Measurements from ENCODE around the gene TLX1.

Gene TLX1

DNA sequence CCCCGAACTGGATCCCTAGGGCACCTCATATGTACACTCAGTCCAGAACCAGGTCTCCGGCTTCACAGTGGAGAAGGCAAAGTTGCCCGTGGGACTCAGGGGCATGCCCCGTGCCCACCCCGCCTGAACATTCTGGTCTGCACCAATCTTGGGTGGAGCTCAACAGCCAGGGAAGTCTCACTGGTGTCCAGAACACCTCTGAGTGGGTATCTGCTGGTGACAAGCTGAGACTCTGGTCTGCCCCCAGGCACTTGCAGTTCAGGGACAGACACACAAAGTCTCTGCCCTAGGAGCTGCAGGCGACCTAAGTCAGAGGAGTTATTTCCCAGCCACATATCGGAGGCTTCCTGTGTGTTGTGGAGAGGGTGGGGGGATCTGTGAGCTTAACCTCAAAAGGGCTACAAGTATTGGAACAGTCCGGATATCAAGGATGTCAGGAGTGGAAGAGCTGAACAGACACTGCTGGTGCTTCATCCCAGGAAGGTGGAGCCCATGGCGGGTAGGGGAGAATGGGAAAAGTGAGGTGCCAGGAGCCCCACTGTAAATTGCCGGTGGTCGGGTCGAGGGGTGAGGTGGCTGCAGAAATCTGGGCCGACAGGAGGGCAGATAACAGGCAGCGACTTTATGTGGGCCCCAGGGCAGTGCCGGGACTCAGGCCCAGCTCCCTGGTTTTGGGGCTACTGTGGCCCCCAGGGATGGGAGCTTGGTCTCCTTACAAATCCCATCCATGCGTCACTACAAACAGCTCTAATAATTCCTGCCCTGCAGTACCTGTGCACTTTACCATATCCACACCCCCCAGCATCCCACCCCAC lies 8.6 kb upstream of the TLX1 start:
- Histone ChIP-seq H3K14ac (ENCODE audit: low read length) (no peak overlapping the region), H4K8ac (ENCODE audit: low read depth, low read length) (no peak overlapping the region), H2BK5ac (ENCODE audit: low read depth, low read length, poor library complexity) (no peak overlapping the region), H3K79me1 (ENCODE audit: low read length) (no peaks in the 10 kb centered on the region), H4K91ac (ENCODE audit: low read depth, low read length) (no peak overlapping the region), H3K4me3 (ENCODE audit: low read depth, low read length) (no peak overlapping the region), H3K9ac (ENCODE audit: low read length) (no peak overlapping the region), H3K4me2 (ENCODE audit: low read length) (no peak overlapping the region), H3K36me3 (ENCODE audit: control insufficient read depth in 1 of 2, insufficient read depth in 2 of 2, low read length in 2 of 2) (no peaks in the 10 kb centered on the region), H2AFZ (ENCODE audit: insufficient read depth, low read length, poor library complexity) (no peak overlapping the region), H3K18ac (ENCODE audit: low read length) (no peak overlapping the region), H3K9me3 (ENCODE audit: insufficient read depth, low read depth, low read length) (peaks cover 11% of the 10 kb centered on the region), H3K4ac (ENCODE audit: low read depth, low read length) (no peak overlapping the region), H3K23ac (ENCODE audit: low read length) (no peak overlapping the region), H3K27ac (ENCODE audit: low read depth, low read length) (no peak overlapping the region), H4K12ac (ENCODE audit: low read depth, low read length) (no peak overlapping the region), H3K27me3 (ENCODE audit: insufficient read depth, low read length) (peaks cover 72% of the 10 kb centered on the region), H2BK12ac (ENCODE audit: low read length) (no peak overlapping the region), H3K4me1 (ENCODE audit: control insufficient read depth in 1 of 2, insufficient read depth in 2 of 2, low read length in 2 of 2) (no peaks in the 10 kb centered on the region), H2BK120ac (ENCODE audit: insufficient read depth, low read length, poor library complexity) (no peak overlapping the region), H3K79me2 (ENCODE audit: control insufficient read depth, insufficient read depth, low read length, poor library complexity) (no peaks in the 10 kb centered on the region), H2AK5ac (ENCODE audit: low read length) (no peak overlapping the region)
- WGBS (ENCODE audit: extremely low coverage, insufficient coverage, insufficient read length), result no CpG with 5 or more reads among the region's 16 CpGs
- no peak for DNase-seq

DNA sequence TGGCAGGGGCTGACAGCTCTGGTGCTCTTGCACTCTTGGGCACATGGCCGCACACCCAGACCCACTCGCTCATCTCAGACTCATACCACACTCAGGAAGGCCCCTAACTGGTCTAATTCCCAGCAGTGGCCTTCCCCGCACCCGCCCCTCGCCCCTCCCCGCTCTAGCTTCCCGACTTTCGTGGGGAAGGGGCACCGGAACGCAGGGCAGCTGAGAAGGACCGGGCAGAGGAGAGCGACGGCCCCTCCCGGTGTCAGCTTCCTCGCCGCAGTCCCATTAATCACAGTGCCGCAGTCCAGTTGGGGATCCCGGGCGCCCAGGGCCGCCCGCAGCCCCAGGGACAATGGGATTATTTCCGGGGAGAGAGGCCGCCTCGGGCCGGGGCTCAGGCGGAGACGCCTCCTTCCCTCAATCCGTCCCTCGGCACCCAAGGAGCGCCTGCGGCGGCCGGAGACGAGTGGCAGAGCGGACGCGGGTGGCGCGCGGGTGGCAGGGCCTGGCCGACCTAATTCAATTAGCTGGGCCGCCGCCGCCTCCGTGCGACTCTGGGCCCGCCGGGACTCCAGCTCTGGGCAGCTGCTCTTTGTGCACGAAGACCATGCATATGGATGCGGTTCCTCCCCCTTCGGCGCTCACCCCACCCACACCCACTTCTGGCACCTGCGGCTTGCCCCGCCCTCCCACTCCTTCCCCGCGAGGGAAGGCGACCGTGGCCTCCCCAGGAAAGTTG lies 7.8 kb upstream of the TLX1 start:
- H3K4me2 ChIP-seq (ENCODE audit: low read length), result no peak overlapping the region
- H3K36me3 ChIP-seq (ENCODE audit: control insufficient read depth in 1 of 2, insufficient read depth in 2 of 2, low read length in 2 of 2), result no peaks in the 10 kb centered on the region
- no peak overlapping the region for H3K4ac ChIP-seq (ENCODE audit: low read depth, low read length)
- H2BK120ac ChIP-seq (ENCODE audit: insufficient read depth, low read length, poor library complexity), result no peak overlapping the region
- no peak overlapping the region for H3K18ac ChIP-seq (ENCODE audit: low read length)
- H3K79me1 ChIP-seq (ENCODE audit: low read length), result no peaks in the 10 kb centered on the region
- no peak overlapping the region for H4K12ac ChIP-seq (ENCODE audit: low read depth, low read length)
- H4K91ac ChIP-seq (ENCODE audit: low read depth, low read length), result no peak overlapping the region
- no peak overlapping the region for H3K14ac ChIP-seq (ENCODE audit: low read length)
- no peak overlapping the region for H2AFZ ChIP-seq (ENCODE audit: insufficient read depth, low read length, poor library complexity)
- peaks cover 76% of the 10 kb centered on the region for H3K27me3 ChIP-seq (ENCODE audit: insufficient read depth, low read length)
- no peak overlapping the region for H3K4me3 ChIP-seq (ENCODE audit: low read depth, low read length)
- no peak overlapping the region for H4K8ac ChIP-seq (ENCODE audit: low read depth, low read length)
- H3K9me3 ChIP-seq (ENCODE audit: insufficient read depth, low read depth, low read length), result peaks cover 11% of the 10 kb centered on the region
- no peaks in the 10 kb centered on the region for H3K79me2 ChIP-seq (ENCODE audit: control insufficient read depth, insufficient read depth, low read length, poor library complexity)
- no peak overlapping the region for H2AK5ac ChIP-seq (ENCODE audit: low read length)
- H2BK12ac ChIP-seq (ENCODE audit: low read length), result no peak overlapping the region
- no peak overlapping the region for H3K27ac ChIP-seq (ENCODE audit: low read depth, low read length)
- no peak overlapping the region for H3K9ac ChIP-seq (ENCODE audit: low read length)
- peak in 1 of 2 donors; percentile 18 for DNase-seq
- no peaks in the 10 kb centered on the region for H3K4me1 ChIP-seq (ENCODE audit: control insufficient read depth in 1 of 2, insufficient read depth in 2 of 2, low read length in 2 of 2)
- no peak overlapping the region for H3K23ac ChIP-seq (ENCODE audit: low read length)
- no CpG with 5 or more reads among the region's 58 CpGs for WGBS (ENCODE audit: extremely low coverage, insufficient coverage, insufficient read length)
- H2BK5ac ChIP-seq (ENCODE audit: low read depth, low read length, poor library complexity), result no peak overlapping the region

DNA sequence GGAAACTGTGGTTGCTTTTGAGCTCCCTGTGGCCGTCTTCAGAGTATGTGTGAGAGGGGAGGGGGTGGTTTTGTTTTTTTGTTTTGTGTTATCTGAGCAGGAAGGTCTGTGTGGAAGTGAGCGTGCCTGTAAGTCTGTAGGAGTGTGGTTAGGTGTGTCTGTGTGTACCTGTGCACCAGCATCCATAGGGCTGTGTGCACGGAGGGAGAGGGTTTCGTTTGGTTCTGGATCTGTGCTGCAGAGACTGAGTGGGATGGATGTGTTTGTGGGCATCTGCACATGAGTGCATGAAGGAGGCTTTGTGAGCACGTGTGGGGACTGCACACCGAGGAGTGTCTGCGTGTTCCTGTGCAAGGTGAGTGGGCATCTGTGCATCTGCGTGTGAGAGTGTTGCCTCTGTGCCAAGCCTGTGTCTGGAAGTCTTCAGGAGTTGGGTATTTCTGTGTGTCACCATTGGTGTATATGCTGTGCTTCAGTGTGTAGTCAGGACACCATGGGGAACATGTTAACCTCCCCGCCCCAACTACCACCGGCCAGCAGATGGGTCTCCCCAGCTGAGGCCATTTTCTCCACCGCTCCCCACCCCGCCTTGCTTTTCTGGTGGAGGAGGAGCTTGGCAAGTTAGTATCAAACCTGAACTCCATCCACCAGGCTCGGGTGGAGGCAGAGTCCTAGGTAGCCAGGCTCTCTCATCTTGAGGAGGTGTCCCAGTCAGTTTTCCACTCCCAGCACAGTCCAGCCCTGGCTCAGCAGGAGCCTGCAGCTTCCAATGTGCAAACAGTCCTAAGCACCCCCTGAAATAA lies 7.1 kb upstream of the TLX1 start:
- peak overlapping the region; percentile 97 for H3K23ac ChIP-seq (ENCODE audit: low read length)
- H3K27me3 ChIP-seq (ENCODE audit: insufficient read depth, low read length), result peaks cover 75% of the 10 kb centered on the region
- H3K18ac ChIP-seq (ENCODE audit: low read length), result no peak overlapping the region
- no peaks in the 10 kb centered on the region for H3K36me3 ChIP-seq (ENCODE audit: control insufficient read depth in 1 of 2, insufficient read depth in 2 of 2, low read length in 2 of 2)
- no peak overlapping the region for H2BK120ac ChIP-seq (ENCODE audit: insufficient read depth, low read length, poor library complexity)
- H4K8ac ChIP-seq (ENCODE audit: low read depth, low read length), result no peak overlapping the region
- H3K79me2 ChIP-seq (ENCODE audit: control insufficient read depth, insufficient read depth, low read length, poor library complexity), result no peaks in the 10 kb centered on the region
- no peak overlapping the region for H2BK5ac ChIP-seq (ENCODE audit: low read depth, low read length, poor library complexity)
- no peak overlapping the region for H4K12ac ChIP-seq (ENCODE audit: low read depth, low read length)
- no peak overlapping the region for H3K4me3 ChIP-seq (ENCODE audit: low read depth, low read length)
- no peaks in the 10 kb centered on the region for H3K79me1 ChIP-seq (ENCODE audit: low read length)
- H3K14ac ChIP-seq (ENCODE audit: low read length), result no peak overlapping the region
- no CpG with 5 or more reads among the region's 13 CpGs for WGBS (ENCODE audit: extremely low coverage, insufficient coverage, insufficient read length)
- H3K4me2 ChIP-seq (ENCODE audit: low read length), result no peak overlapping the region
- H3K9ac ChIP-seq (ENCODE audit: low read length), result no peak overlapping the region
- no peak overlapping the region for H3K27ac ChIP-seq (ENCODE audit: low read depth, low read length)
- no peak for DNase-seq
- peaks cover 11% of the 10 kb centered on the region for H3K9me3 ChIP-seq (ENCODE audit: insufficient read depth, low read depth, low read length)
- no peak overlapping the region for H2AK5ac ChIP-seq (ENCODE audit: low read length)
- H2BK12ac ChIP-seq (ENCODE audit: low read length), result no peak overlapping the region
- H4K91ac ChIP-seq (ENCODE audit: low read depth, low read length), result no peak overlapping the region
- H3K4me1 ChIP-seq (ENCODE audit: control insufficient read depth in 1 of 2, insufficient read depth in 2 of 2, low read length in 2 of 2), result no peaks in the 10 kb centered on the region
- no peak overlapping the region for H3K4ac ChIP-seq (ENCODE audit: low read depth, low read length)
- H2AFZ ChIP-seq (ENCODE audit: insufficient read depth, low read length, poor library complexity), result no peak overlapping the region

- no peak overlapping the region for H3K23ac ChIP-seq (ENCODE audit: low read length)
- H3K4me2 ChIP-seq (ENCODE audit: low read length), result no peak overlapping the region
- H3K27me3 ChIP-seq (ENCODE audit: insufficient read depth, low read length), result peaks cover 82% of the 10 kb centered on the region
- H3K4me3 ChIP-seq (ENCODE audit: low read depth, low read length), result no peak overlapping the region
- no peak overlapping the region for H3K18ac ChIP-seq (ENCODE audit: low read length)
- H4K91ac ChIP-seq (ENCODE audit: low read depth, low read length), result no peak overlapping the region
- no peak overlapping the region for H2BK12ac ChIP-seq (ENCODE audit: low read length)
- H3K14ac ChIP-seq (ENCODE audit: low read length), result no peak overlapping the region
- H4K8ac ChIP-seq (ENCODE audit: low read depth, low read length), result no peak overlapping the region
- no peak overlapping the region for H4K12ac ChIP-seq (ENCODE audit: low read depth, low read length)
- no peak overlapping the region for H3K9ac ChIP-seq (ENCODE audit: low read length)
- no peak overlapping the region for H2AFZ ChIP-seq (ENCODE audit: insufficient read depth, low read length, poor library complexity)
- H2BK5ac ChIP-seq (ENCODE audit: low read depth, low read length, poor library complexity), result no peak overlapping the region
- no CpG with 5 or more reads among the region's 5 CpGs for WGBS (ENCODE audit: extremely low coverage, insufficient coverage, insufficient read length)
- H2AK5ac ChIP-seq (ENCODE audit: low read length), result no peak overlapping the region
- H3K36me3 ChIP-seq (ENCODE audit: control insufficient read depth in 1 of 2, insufficient read depth in 2 of 2, low read length in 2 of 2), result no peaks in the 10 kb centered on the region
- no peak overlapping the region for H3K4ac ChIP-seq (ENCODE audit: low read depth, low read length)
- H3K27ac ChIP-seq (ENCODE audit: low read depth, low read length), result no peak overlapping the region
- H3K4me1 ChIP-seq (ENCODE audit: control insufficient read depth in 1 of 2, insufficient read depth in 2 of 2, low read length in 2 of 2), result no peaks in the 10 kb centered on the region
- no peak for DNase-seq
- H3K9me3 ChIP-seq (ENCODE audit: insufficient read depth, low read depth, low read length), result peaks cover 11% of the 10 kb centered on the region
- H3K79me2 ChIP-seq (ENCODE audit: control insufficient read depth, insufficient read depth, low read length, poor library complexity), result no peaks in the 10 kb centered on the region
- H2BK120ac ChIP-seq (ENCODE audit: insufficient read depth, low read length, poor library complexity), result no peak overlapping the region
- H3K79me1 ChIP-seq (ENCODE audit: low read length), result no peaks in the 10 kb centered on the region
Observed at GRCh38 chr10:101124933-101125332, 6.2 kb upstream of the TLX1 start.
